Heart right ventricle (tissue), 16 donors: ENCODE results near the gene BTBD1. TPM values are rescaled to one million over a fixed set of nuclear protein-coding genes. Genes with fewer than 3 reads are reported as not detected.

Experiments
- ATAC-seq, 8 donors: fragments of 200-7000 bp; cut with Tn5 transposase; one replicate each; pipeline ENCODE4 v1.9.1; 2020; ENCODE audit warnings: mild to moderate bottlenecking in 8 of 8, moderate library complexity in 8 of 8, moderate number of reproducible peaks in 1 of 8
- DNase-seq, 2 donors: peaks; one replicate each; pipeline ENCODE4 v3.0.0-alpha.2; 2020
- H3K27ac ChIP-seq, 10 donors: fragments of 200-600 bp; sonication (generic) in 2 of 10; one replicate each; pipeline versions ENCODE4 v1.5.0 to v1.8.0; 2020 to 2022; ENCODE audit warnings: mild to moderate bottlenecking in 3 of 10
- H3K27me3 ChIP-seq, 7 donors: fragments of 200-600 bp; one replicate each; pipeline ENCODE4 v1.8.0; 2021 to 2022; ENCODE audit warnings: mild to moderate bottlenecking in 2 of 7
- H3K36me3 ChIP-seq, 9 donors: fragments of 200-600 bp; sonication (generic) in 1 of 9; one replicate each; pipeline versions ENCODE4 v1.5.0 to v1.8.0; 2020 to 2022; ENCODE audit warnings: mild to moderate bottlenecking in 2 of 9
- H3K4me1 ChIP-seq, 9 donors: fragments of 200-600 bp; sonication (generic) in 1 of 9; one replicate each; pipeline versions ENCODE4 v1.5.0 to v1.8.0; 2020 to 2022; ENCODE audit warnings: mild to moderate bottlenecking in 4 of 9
- H3K4me3 ChIP-seq, 10 donors: fragments of 200-600 bp; sonication (generic) in 2 of 10; one replicate each; pipeline versions ENCODE4 v1.5.0 to v1.8.0; 2020 to 2022; ENCODE audit warnings: mild to moderate bottlenecking in 7 of 10, moderate library complexity in 2 of 10
- H3K9me3 ChIP-seq, 11 donors: fragments of 200-600 bp in 10 of 11; sonication (generic) in 2 of 11; one replicate each; pipeline versions ENCODE4 v1.5.0 to v1.8.0; 2013 to 2022; ENCODE audit warnings: mild to moderate bottlenecking in 2 of 11, control low read depth in 1 of 11, moderate library complexity in 1 of 11
- CTCF ChIP-seq, 9 donors: fragments of 200-600 bp; sonication (generic) in 2 of 9; IDR thresholded peaks; one replicate each; pipeline versions ENCODE4 v1.5.0 to v1.8.0; 2021 to 2022; ENCODE audit warnings: antibody characterized with exemption in 9 of 9, mild to moderate bottlenecking in 5 of 9, moderate library complexity in 1 of 9
- WGBS, 2 donors: extraction: QIAGEN DNeasy Blood & Tissue Kit; methylation state at CpG; one replicate each; pipeline ENCODE4 v1.1.7; 2013; ENCODE audit warnings: inconsistent platforms in 1 of 2; 5-methylcytosine and 5-hydroxymethylcytosine counted together
- intact Hi-C, 10 donors: fragments of 100-400 bp; cut with DNase I; formaldehyde crosslinking; loops; one replicate each; pipeline versions ENCODE4 v1.11.1 to v1.14.2; 2022
- polyA plus RNA-seq, 2 donors: library from polyadenylated mRNA; stranded (reverse); fragments of 200-250 nt; gene quantifications; one replicate each; pipeline ENCODE4 v1.2.3, GENCODE V29; 2013
- total RNA-seq, 10 donors: library from RNA; stranded (reverse); fragmentation: NEBNext Ultra II Directional in 3 of 10; extraction: Animal tissue kit (Norgen Biotek cat#: 25700) in 3 of 10; gene quantifications; one replicate each; pipeline versions ENCODE4 v1.2.1 to v1.2.4, GENCODE V29; 2021 to 2023
- donor health status: Arrhythmogenic right ventricular cardiomyopathy.
- donor health status: ischemic (EF 13 %, LVEDD 7.1; RV severe dilation, severe dysfunction).
- donor health status: healthy with polysubstance abuse.
- donor health status: DM: no; HTN: yes; CAD: no.
- donor health status: DM: no; HTN: no; CAD: no.
- donor health status: ischemic (EF 25% LVEDD 6.9; RV normal size, moderate dysfunction).
- donor health status: ischemic (EF 25% LVEDD 5.7; RV mildly dilated, moderate dysfunction).
- donor health status: healthy.
- donor health status: DM: yes; HTN: yes; CAD: no.
- donor health status: Ischemic cardiomyopathy.
- donor health status: ischemic (EF 35%, LVEDD 5.7; RV mildly dilated, moderate dysfunction).
- donor health status: nonischemic (EF 11% LVEDD 7.7; RV severe dilation, severe dysfunction).
- donor health status: DM: yes; HTN: yes; CAD: no.
- donor health status: PGD.
- donor health status: ischemic (EF 29% LVEDD 5.4; RV normal size, mild dysfunction).
- donor health status: nonischemic (EF 23%, LVEDD 6.1; RV moderate dilation, normal function).

Gene BTBD1
- total and polyA plus RNA-seq, 12 donors: 14.1 to 185 (median 149) TPM

- TF ChIP-seq CTCF (IDR thresholded peaks at IDR 0.05): no peak
- 95 to 97% methylated on average over 6 of the region's 6 CpGs for WGBS, 2 donors
- Histone ChIP-seq H3K27ac (no peak overlapping the region), H3K9me3 (no peaks in the 10 kb centered on the region), H3K4me1 (peaks cover 4 to 31% (median 26%) of the 10 kb centered on the region in 9 donors), H3K4me3 (no peak overlapping the region), H3K27me3 (no peaks in the 10 kb centered on the region), H3K36me3 (peaks cover 0 to 50% (median 24%) of the 10 kb centered on the region in 9 donors)
- intact Hi-C loops: loop anchor here in 6 of 10 donors (5.0 to 10.0 kb wide), 7 partner anchors 52 to 468 kb away; partner anchors contain the start of genes HDGFL3 (in 4 of the 6), BTBD1 (in 3 of the 6), RPS17 (in 1 of the 6) and TM6SF1 (in 1 of the 6)
- DNase-seq (no peak), ATAC-seq (no peak)
Observed at GRCh38 chr15:83012636-83013035, 54.4 kb downstream of the BTBD1 start.

- 50 to 54% methylated on average over 9 of the region's 9 CpGs for WGBS, 2 donors
- intact Hi-C loops: loop anchor here in 6 of 10 donors (5.0 to 10.0 kb wide), 7 partner anchors 53 to 467 kb away; partner anchors contain the start of genes HDGFL3 (in 4 of the 6), BTBD1 (in 3 of the 6), RPS17 (in 1 of the 6) and TM6SF1 (in 1 of the 6)
- TF ChIP-seq CTCF (IDR thresholded peaks at IDR 0.05): no peak
- Histone ChIP-seq H3K4me1 (peaks cover 4 to 31% (median 26%) of the 10 kb centered on the region in 9 donors), H3K4me3 (peak overlapping the region; percentile 81 to 100 (median 96)), H3K27ac (peak overlapping the region in 9 of 10 donors; percentile 79 to 90 (median 87)), H3K9me3 (no peaks in the 10 kb centered on the region), H3K36me3 (peaks cover 0 to 50% (median 21%) of the 10 kb centered on the region in 9 donors), H3K27me3 (no peaks in the 10 kb centered on the region)
- ATAC-seq (peak in 1 of 8 donors; percentile 5), DNase-seq (no peak)
Observed at GRCh38 chr15:83012076-83012426, 55.0 kb downstream of the BTBD1 start.

DNA sequence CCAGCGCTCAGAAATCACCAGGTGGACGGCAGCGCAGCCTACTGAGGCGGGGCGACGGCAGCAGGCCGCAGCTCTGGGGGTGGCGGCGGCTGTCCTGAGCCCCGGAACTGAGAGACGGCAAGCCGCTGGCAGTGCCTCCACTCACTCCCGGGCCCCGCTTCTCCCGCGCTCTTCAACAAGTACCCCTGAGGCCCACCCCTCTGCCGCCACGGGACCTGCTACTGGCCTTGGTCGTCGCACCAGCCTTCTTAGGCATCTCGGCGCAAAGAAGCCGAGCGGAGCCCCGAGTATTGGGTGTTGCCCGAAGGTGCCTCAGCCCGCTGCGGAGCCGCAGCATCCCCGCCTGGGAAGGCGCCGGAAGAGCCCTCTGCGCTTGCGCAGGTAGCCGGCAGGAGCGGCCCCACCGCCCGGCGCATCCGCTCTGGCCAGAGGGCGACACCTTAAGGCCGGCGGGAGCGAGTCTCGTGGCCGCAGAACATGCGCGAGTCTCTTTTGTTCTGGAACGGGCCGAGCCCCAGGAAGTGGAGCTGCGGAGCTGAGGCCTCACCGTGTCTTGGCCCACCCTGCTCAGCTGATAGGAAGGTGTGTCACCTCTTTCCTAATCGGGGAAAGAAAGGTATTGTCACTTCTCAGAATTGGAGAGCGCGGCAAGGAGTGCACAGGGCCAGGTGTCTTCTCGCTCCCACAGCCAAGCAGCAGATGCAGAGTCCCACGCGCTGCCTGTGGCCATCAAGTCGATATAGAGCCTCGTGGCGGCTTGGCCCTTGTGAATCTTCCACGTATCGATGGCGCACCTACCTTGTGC lies 55.6 kb downstream of the BTBD1 start, which contains the start of gene C15orf40:
Gene C15orf40, minus strand, starts transcription at position 369 of the 805 bp plus-strand sequence. Its CDS starts 32 bp downstream, at position 337.
- DNase-seq (peak; percentile 91 to 92), ATAC-seq (peak; percentile 98 to 100 (median 99))
- H3K36me3 ChIP-seq: peaks cover 0 to 50% (median 20%) of the 10 kb centered on the region in 9 donors
- H3K4me3 ChIP-seq: peak within 1 kb of the TSS; percentile 81 to 100 (median 96)
- intact Hi-C loops: loop anchor here in 7 of 10 donors (1.0 to 10.0 kb wide), 12 partner anchors 26 to 467 kb away; partner anchors contain the start of genes HDGFL3 (in 6 of the 7), BTBD1 (in 4 of the 7), RPS17 (in 1 of the 7) and TM6SF1 (in 1 of the 7)
- TF ChIP-seq CTCF (IDR thresholded peaks at IDR 0.05): peak; percentile 37 to 89 (median 63)
- peaks cover 4 to 31% (median 26%) of the 10 kb centered on the region in 9 donors for H3K4me1 ChIP-seq
- H3K27me3 ChIP-seq: no peaks in the 10 kb centered on the region
- H3K9me3 ChIP-seq: no peaks in the 10 kb centered on the region
- H3K27ac ChIP-seq: peak within 1 kb of the TSS in 9 of 10 donors; percentile 79 to 90 (median 87)
- 1 to 2% methylated on average over 63 to 64 of the region's 64 CpGs for WGBS, 2 donors

- H3K27ac ChIP-seq: peak overlapping the region in 9 of 10 donors; percentile 79 to 90 (median 87)
- peaks cover 4 to 31% (median 26%) of the 10 kb centered on the region in 9 donors for H3K4me1 ChIP-seq
- DNase-seq (peak; percentile 64 to 74), ATAC-seq (peak; percentile 73 to 89 (median 79))
- H3K27me3 ChIP-seq: no peaks in the 10 kb centered on the region
- peak overlapping the region; percentile 81 to 100 (median 96) for H3K4me3 ChIP-seq
- H3K9me3 ChIP-seq: no peaks in the 10 kb centered on the region
- peaks cover 0 to 50% (median 24%) of the 10 kb centered on the region in 9 donors for H3K36me3 ChIP-seq
- WGBS, 2 donors: 9% methylated on average over 15 of the region's 15 CpGs
- peak; percentile 28 to 85 (median 68) for TF ChIP-seq CTCF (IDR thresholded peaks at IDR 0.05)
- intact Hi-C loops: loop anchor here in 7 of 10 donors (1.0 to 10.0 kb wide), 12 partner anchors 25 to 466 kb away; partner anchors contain the start of genes HDGFL3 (in 6 of the 7), BTBD1 (in 4 of the 7), RPS17 (in 1 of the 7) and TM6SF1 (in 1 of the 7)
Observed at GRCh38 chr15:83010709-83011270, 56.3 kb downstream of the BTBD1 start.
